ENCODE data around the gene WDPCP. TPM values are rescaled to one million over a fixed set of nuclear protein-coding genes. Genes with fewer than 3 reads are reported as not detected.
"Not testable (repeated sequence)": the region's sequence is repeated elsewhere in the genome, so short reads cannot be mapped to it uniquely, and the experiment has no call there.

WDPCP gene
- total RNA-seq, 3 donors from 2014 or later: 5.3 to 15.4 (median 7.5) TPM

- DNase-seq (no peak), ATAC-seq (no peak)
- Histone ChIP-seq H3K4me3 (no peak overlapping the region), H3K9me3 (no peaks in the 10 kb centered on the region), H3K4me1 (ENCODE audit: low read depth) (no peaks in the 10 kb centered on the region), H3K36me3 (ENCODE audit: low read depth) (no peaks in the 10 kb centered on the region)
- TF ChIP-seq CTCF (IDR thresholded peaks at IDR 0.05): no peak
- intact Hi-C loops (cut with DNase I, micrococcal nuclease): no loop called here
Measured at GRCh38 chr2:63422556-63422955, 165.7 kb downstream of the WDPCP start.

GRCh38 chr2:63408530-63408929 is 179.7 kb downstream of the WDPCP start:
- H3K9me3 ChIP-seq: no peaks in the 10 kb centered on the region
- DNase-seq (no peak), ATAC-seq (no peak)
- intact Hi-C loops (cut with DNase I, micrococcal nuclease): no loop called here
- no peaks in the 10 kb centered on the region for H3K4me1 ChIP-seq (ENCODE audit: low read depth)
- H3K4me3 ChIP-seq: no peak overlapping the region
- no peak for TF ChIP-seq CTCF (IDR thresholded peaks at IDR 0.05)
- H3K36me3 ChIP-seq (ENCODE audit: low read depth): no peaks in the 10 kb centered on the region

GRCh38 chr2:63406641-63407040 is 181.6 kb downstream of the WDPCP start:
- no peaks in the 10 kb centered on the region for H3K4me1 ChIP-seq (ENCODE audit: low read depth)
- no peaks in the 10 kb centered on the region for H3K36me3 ChIP-seq (ENCODE audit: low read depth)
- ATAC-seq: no peak
- H3K9me3 ChIP-seq: no peaks in the 10 kb centered on the region
- intact Hi-C loops (cut with DNase I, micrococcal nuclease): no loop called here
- no peak overlapping the region for H3K4me3 ChIP-seq
- no peak for TF ChIP-seq CTCF (IDR thresholded peaks at IDR 0.05)
- no peak for DNase-seq

GRCh38 chr2:63403820-63404219 is 184.5 kb downstream of the WDPCP start:
- no peak for ATAC-seq

GRCh38 chr2:63402889-63403288 is 185.4 kb downstream of the WDPCP start:
- DNase-seq; ATAC-seq; intact Hi-C loops (cut with DNase I, micrococcal nuclease): not testable (repeated sequence)

More at GRCh38 chr2:63403820-63404219, 184.5 kb downstream of the WDPCP start:
- intact Hi-C loops (cut with DNase I, micrococcal nuclease): no loop called here
- H3K4me3 ChIP-seq: no peak overlapping the region
- no peaks in the 10 kb centered on the region for H3K36me3 ChIP-seq (ENCODE audit: low read depth)
- no peaks in the 10 kb centered on the region for H3K4me1 ChIP-seq (ENCODE audit: low read depth)
- no peak for DNase-seq
- no peak for TF ChIP-seq CTCF (IDR thresholded peaks at IDR 0.05)
- H3K9me3 ChIP-seq: no peaks in the 10 kb centered on the region

GRCh38 chr2:63399156-63399555 is 189.1 kb downstream of the WDPCP start:
- no peak for TF ChIP-seq CTCF (IDR thresholded peaks at IDR 0.05)
- DNase-seq (no peak), ATAC-seq (no peak)
- H3K4me3 ChIP-seq: no peak overlapping the region
- intact Hi-C loops (cut with DNase I, micrococcal nuclease): no loop called here
- no peaks in the 10 kb centered on the region for H3K36me3 ChIP-seq (ENCODE audit: low read depth)
- H3K4me1 ChIP-seq (ENCODE audit: low read depth): no peaks in the 10 kb centered on the region
- no peaks in the 10 kb centered on the region for H3K9me3 ChIP-seq

More at GRCh38 chr2:63402889-63403288, 185.4 kb downstream of the WDPCP start:
- H3K4me3 ChIP-seq; H3K9me3 ChIP-seq; H3K36me3 ChIP-seq (ENCODE audit: low read depth); H3K4me1 ChIP-seq (ENCODE audit: low read depth): not testable (repeated sequence)

All from mucosa of descending colon (tissue), 3 donors.